HepG2 (cell line): ENCODE data around the gene TTC6. TPM values are rescaled to one million over a fixed set of nuclear protein-coding genes. Genes with fewer than 3 reads are reported as not detected.
A peak's percentile ranks its signal among the peaks of the same experiment; 100 is the strongest.

Experiments
- GABPB1 ChIP-seq: IDR thresholded peaks from 2 replicates; pipeline ENCODE4 v1.6.1; 2016; ENCODE audit warnings: mild to moderate bottlenecking, missing genetic modification reagents, moderate library complexity, missing compliant biosample characterization
- HNF4G ChIP-seq, 2 experiments: sonication (generic) in 1 of 2; formaldehyde crosslinking in 1 of 2; IDR thresholded peaks; 2 replicates each; pipeline versions ENCODE4 v1.4.0 to v1.6.1; 2011 to 2020; ENCODE audit warnings: borderline replicate concordance in 2 of 2, low read depth in 2 of 2, mild to moderate bottlenecking in 2 of 2, low read length in 1 of 2, missing genetic modification reagents in 1 of 2, moderate library complexity in 1 of 2
- HNRNPK ChIP-seq: fragments of 200-400 bp; formaldehyde crosslinking; IDR thresholded peaks from 2 replicates; pipeline ENCODE4 v1.6.1; 2018; ENCODE audit warnings: low read length, low read depth, moderate library complexity, mild to moderate bottlenecking; ENCODE audit not compliant: poor library complexity, severe bottlenecking
- KDM3A ChIP-seq: IDR thresholded peaks from 2 replicates; pipeline ENCODE4 v1.6.1; 2018; ENCODE audit warnings: low read depth, missing compliant biosample characterization
- MATR3 ChIP-seq: sonication (generic); formaldehyde crosslinking; IDR thresholded peaks from 2 replicates; pipeline ENCODE4 v1.4.0; 2020; ENCODE audit warnings: missing genetic modification reagents
- PAWR ChIP-seq: sonication (generic); formaldehyde crosslinking; IDR thresholded peaks from 2 replicates; pipeline ENCODE4 v1.4.0; 2020; ENCODE audit warnings: missing genetic modification reagents, mild to moderate bottlenecking, borderline replicate concordance
- TBX2 ChIP-seq: sonication (generic); formaldehyde crosslinking; IDR thresholded peaks from 2 replicates; pipeline ENCODE4 v1.5.0; 2020; ENCODE audit warnings: missing genetic modification reagents, mild to moderate bottlenecking, borderline replicate concordance
- ZFP37 ChIP-seq: sonication (generic); formaldehyde crosslinking; IDR thresholded peaks from 2 replicates; pipeline ENCODE4 v1.4.0; 2020; ENCODE audit warnings: missing genetic modification reagents, borderline replicate concordance
- ZNF24 ChIP-seq: fragments of 450-650 bp; IDR thresholded peaks from 2 replicates; pipeline ENCODE4 v1.6.1; 2017; ENCODE audit warnings: antibody characterized with exemption, mild to moderate bottlenecking
- ZNF549 ChIP-seq: sonication (generic); formaldehyde crosslinking; IDR thresholded peaks from 2 replicates; pipeline ENCODE4 v1.5.0; 2020; ENCODE audit warnings: missing genetic modification reagents
- polyA plus RNA-seq, 8 experiments: library from polyadenylated mRNA; depleted of rRNA in 3 of 8; stranded (reverse) in 7 of 8; unstranded in 1 of 8; fragments of >200 nt; fragmentation: Illumina TruSeq in 4 of 8; extraction: Trizol in 4 of 8; gene quantifications; 2 replicates each; pipeline versions ENCODE4 v1.2.1 to v1.2.3, GENCODE V29; 2011 to 2016; ENCODE audit warnings: low read depth in 4 of 8, missing spikeins in 1 of 8, mixed read lengths in 1 of 8; ENCODE audit not compliant: insufficient read depth in 1 of 8
- total RNA-seq, 5 experiments: library from RNA; depleted of rRNA; stranded (reverse); fragments of >200 nt; fragmentation: Illumina TruSeq; extraction: Trizol; gene quantifications; 2 replicates each; pipeline ENCODE4 v1.2.3, GENCODE V29; 2016; ENCODE audit warnings: low read depth in 1 of 5
- TF ChIP-seq, protein P1 (sequence below): sonication (generic); formaldehyde crosslinking; IDR thresholded peaks from 2 replicates; pipeline ENCODE4 v1.4.0; 2020; ENCODE audit warnings: missing genetic modification reagents
- TF ChIP-seq, protein P2 (sequence below): sonication (generic); formaldehyde crosslinking; IDR thresholded peaks from 2 replicates; pipeline ENCODE4 v1.4.0; 2020; ENCODE audit warnings: mild to moderate bottlenecking, missing genetic modification reagents
- TF ChIP-seq, protein P3 (sequence below): sonication (generic); formaldehyde crosslinking; IDR thresholded peaks from 2 replicates; pipeline ENCODE4 v1.5.1; 2020; ENCODE audit warnings: missing genetic modification reagents, mild to moderate bottlenecking, borderline replicate concordance
- TF ChIP-seq, protein P4 (sequence below): sonication (generic); formaldehyde crosslinking; IDR thresholded peaks from 2 replicates; pipeline ENCODE4 v1.4.0; 2020; ENCODE audit warnings: missing genetic modification reagents, mild to moderate bottlenecking, borderline replicate concordance
- TF ChIP-seq, protein P5 (sequence below): sonication (generic); formaldehyde crosslinking; IDR thresholded peaks from 2 replicates; pipeline ENCODE4 v1.4.0; 2020; ENCODE audit warnings: mild to moderate bottlenecking, missing genetic modification reagents

TTC6 gene
- total and polyA plus RNA-seq, 2 of the 13 experiments (the other 11 are each of a cell fraction or from before 2014, with no cell fraction given) = 9.3 to 27.4 TPM

DNA sequence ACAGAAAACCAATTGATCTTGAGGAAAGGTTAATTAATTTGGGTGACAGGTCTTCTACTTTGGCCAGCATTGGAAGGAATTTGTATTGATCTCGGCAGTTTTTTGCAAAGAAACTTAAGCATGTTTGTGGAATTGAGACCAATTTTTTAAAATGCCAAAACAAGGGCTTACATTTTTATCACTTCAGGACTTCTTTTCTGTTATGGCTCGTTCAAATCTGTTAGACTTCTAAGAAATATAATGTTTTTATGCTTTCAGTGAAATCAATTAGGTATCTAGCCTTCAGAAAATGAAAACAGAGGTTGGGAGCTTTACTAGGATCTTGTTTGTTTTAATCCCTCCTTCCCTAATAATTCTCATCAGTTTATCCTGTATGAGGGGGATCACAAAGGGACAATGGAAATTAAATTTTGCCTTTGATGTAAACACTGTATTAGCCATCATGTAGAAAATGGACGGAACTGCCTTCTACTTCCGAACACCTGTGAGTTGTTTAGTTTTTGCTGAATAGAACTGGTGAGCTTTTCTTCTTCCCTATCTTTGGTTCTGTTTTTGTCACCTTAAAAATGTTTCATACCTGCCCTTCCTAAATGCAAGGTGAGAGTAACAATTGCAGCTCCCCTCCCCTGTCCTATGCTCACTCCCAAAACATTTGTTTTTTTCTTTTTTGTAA is 8.2 kb upstream of the TTC6 start (continued):
- TF ChIP-seq, protein P1, sequence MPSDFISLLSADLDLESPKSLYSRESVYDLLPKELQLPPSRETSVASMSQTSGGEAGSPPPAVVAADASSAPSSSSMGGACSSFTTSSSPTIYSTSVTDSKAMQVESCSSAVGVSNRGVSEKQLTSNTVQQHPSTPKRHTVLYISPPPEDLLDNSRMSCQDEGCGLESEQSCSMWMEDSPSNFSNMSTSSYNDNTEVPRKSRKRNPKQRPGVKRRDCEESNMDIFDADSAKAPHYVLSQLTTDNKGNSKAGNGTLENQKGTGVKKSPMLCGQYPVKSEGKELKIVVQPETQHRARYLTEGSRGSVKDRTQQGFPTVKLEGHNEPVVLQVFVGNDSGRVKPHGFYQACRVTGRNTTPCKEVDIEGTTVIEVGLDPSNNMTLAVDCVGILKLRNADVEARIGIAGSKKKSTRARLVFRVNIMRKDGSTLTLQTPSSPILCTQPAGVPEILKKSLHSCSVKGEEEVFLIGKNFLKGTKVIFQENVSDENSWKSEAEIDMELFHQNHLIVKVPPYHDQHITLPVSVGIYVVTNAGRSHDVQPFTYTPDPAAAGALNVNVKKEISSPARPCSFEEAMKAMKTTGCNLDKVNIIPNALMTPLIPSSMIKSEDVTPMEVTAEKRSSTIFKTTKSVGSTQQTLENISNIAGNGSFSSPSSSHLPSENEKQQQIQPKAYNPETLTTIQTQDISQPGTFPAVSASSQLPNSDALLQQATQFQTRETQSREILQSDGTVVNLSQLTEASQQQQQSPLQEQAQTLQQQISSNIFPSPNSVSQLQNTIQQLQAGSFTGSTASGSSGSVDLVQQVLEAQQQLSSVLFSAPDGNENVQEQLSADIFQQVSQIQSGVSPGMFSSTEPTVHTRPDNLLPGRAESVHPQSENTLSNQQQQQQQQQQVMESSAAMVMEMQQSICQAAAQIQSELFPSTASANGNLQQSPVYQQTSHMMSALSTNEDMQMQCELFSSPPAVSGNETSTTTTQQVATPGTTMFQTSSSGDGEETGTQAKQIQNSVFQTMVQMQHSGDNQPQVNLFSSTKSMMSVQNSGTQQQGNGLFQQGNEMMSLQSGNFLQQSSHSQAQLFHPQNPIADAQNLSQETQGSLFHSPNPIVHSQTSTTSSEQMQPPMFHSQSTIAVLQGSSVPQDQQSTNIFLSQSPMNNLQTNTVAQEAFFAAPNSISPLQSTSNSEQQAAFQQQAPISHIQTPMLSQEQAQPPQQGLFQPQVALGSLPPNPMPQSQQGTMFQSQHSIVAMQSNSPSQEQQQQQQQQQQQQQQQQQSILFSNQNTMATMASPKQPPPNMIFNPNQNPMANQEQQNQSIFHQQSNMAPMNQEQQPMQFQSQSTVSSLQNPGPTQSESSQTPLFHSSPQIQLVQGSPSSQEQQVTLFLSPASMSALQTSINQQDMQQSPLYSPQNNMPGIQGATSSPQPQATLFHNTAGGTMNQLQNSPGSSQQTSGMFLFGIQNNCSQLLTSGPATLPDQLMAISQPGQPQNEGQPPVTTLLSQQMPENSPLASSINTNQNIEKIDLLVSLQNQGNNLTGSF (CRISPR knock-in tag) = no peak
- TF ChIP-seq TBX2 = no peak
- TF ChIP-seq, protein P2, sequence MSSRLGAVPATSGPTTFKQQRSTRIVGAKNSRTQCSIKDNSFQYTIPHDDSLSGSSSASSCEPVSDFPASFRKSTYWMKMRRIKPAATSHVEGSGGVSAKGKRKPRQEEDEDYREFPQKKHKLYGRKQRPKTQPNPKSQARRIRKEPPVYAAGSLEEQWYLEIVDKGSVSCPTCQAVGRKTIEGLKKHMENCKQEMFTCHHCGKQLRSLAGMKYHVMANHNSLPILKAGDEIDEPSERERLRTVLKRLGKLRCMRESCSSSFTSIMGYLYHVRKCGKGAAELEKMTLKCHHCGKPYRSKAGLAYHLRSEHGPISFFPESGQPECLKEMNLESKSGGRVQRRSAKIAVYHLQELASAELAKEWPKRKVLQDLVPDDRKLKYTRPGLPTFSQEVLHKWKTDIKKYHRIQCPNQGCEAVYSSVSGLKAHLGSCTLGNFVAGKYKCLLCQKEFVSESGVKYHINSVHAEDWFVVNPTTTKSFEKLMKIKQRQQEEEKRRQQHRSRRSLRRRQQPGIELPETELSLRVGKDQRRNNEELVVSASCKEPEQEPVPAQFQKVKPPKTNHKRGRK (CRISPR knock-in tag) = peak; percentile 92
- 0 out of 2 replicates have a peak, but pooled peaks have one; percentile 4 for TF ChIP-seq ZNF24
- TF ChIP-seq, protein P3, sequence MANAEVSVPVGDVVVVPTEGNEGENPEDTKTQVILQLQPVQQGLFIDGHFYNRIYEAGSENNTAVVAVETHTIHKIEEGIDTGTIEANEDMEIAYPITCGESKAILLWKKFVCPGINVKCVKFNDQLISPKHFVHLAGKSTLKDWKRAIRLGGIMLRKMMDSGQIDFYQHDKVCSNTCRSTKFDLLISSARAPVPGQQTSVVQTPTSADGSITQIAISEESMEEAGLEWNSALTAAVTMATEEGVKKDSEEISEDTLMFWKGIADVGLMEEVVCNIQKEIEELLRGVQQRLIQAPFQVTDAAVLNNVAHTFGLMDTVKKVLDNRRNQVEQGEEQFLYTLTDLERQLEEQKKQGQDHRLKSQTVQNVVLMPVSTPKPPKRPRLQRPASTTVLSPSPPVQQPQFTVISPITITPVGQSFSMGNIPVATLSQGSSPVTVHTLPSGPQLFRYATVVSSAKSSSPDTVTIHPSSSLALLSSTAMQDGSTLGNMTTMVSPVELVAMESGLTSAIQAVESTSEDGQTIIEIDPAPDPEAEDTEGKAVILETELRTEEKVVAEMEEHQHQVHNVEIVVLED (CRISPR knock-in tag) = no peak
- TF ChIP-seq, protein P4, sequence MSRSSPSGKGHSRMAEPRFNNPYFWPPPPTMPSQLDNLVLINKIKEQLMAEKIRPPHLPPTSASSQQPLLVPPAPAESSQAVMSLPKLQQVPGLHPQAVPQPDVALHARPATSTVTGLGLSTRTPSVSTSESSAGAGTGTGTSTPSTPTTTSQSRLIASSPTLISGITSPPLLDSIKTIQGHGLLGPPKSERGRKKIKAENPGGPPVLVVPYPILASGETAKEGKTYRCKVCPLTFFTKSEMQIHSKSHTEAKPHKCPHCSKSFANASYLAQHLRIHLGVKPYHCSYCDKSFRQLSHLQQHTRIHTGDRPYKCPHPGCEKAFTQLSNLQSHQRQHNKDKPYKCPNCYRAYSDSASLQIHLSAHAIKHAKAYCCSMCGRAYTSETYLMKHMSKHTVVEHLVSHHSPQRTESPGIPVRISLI (CRISPR knock-in tag) = 0 out of 2 replicates have a peak, but pooled peaks have one; percentile 34
- TF ChIP-seq ZFP37 (CRISPR knock-in tag) = 0 out of 2 replicates have a peak, but pooled peaks have one; percentile 8
- 0 out of 2 replicates have a peak, but pooled peaks have one; percentile 32 for TF ChIP-seq KDM3A (CRISPR knock-in tag)
- TF ChIP-seq, protein P5, sequence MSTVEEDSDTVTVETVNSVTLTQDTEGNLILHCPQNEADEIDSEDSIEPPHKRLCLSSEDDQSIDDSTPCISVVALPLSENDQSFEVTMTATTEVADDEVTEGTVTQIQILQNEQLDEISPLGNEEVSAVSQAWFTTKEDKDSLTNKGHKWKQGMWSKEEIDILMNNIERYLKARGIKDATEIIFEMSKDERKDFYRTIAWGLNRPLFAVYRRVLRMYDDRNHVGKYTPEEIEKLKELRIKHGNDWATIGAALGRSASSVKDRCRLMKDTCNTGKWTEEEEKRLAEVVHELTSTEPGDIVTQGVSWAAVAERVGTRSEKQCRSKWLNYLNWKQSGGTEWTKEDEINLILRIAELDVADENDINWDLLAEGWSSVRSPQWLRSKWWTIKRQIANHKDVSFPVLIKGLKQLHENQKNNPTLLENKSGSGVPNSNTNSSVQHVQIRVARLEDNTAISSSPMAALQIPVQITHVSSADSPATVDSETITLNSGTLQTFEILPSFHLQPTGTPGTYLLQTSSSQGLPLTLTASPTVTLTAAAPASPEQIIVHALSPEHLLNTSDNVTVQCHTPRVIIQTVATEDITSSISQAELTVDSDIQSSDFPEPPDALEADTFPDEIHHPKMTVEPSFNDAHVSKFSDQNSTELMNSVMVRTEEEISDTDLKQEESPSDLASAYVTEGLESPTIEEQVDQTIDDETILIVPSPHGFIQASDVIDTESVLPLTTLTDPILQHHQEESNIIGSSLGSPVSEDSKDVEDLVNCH = 0 out of 2 replicates have a peak, but pooled peaks have one; percentile 48
- no peak for TF ChIP-seq HNRNPK
- TF ChIP-seq PAWR (CRISPR knock-in tag) = 0 out of 2 replicates have a peak, but pooled peaks have one; percentile 38
- TF ChIP-seq HNF4G (IDR thresholded peaks at IDR 0.05; ENCODE audit: borderline replicate concordance, low read depth, low read length) = 0 out of 2 replicates have a peak, but pooled peaks have one; percentile 16
- no peak for TF ChIP-seq HNF4G (CRISPR knock-in tag; IDR thresholded peaks at IDR 0.05; ENCODE audit: borderline replicate concordance, low read depth)
- no peak for TF ChIP-seq GABPB1 (CRISPR knock-in tag)
- no peak for TF ChIP-seq MATR3 (CRISPR knock-in tag)
- no peak for TF ChIP-seq ZNF549 (CRISPR knock-in tag)
